ENCODE data around the gene FGFRL1.

Gene FGFRL1

GRCh38 chr4:1074077-1074476 is 62.7 kb downstream of the FGFRL1 start:
- no peak overlapping the region for H3K9ac ChIP-seq (ENCODE audit: low read depth, low read length)
- H3K4me1 ChIP-seq (ENCODE audit: insufficient read depth, low read length): no peaks in the 10 kb centered on the region
- no peaks in the 10 kb centered on the region for H3K36me3 ChIP-seq (ENCODE audit: insufficient read depth, low read length)
- H3K9me3 ChIP-seq (ENCODE audit: control insufficient read depth, insufficient read depth, low read length): peaks cover 4% of the 10 kb centered on the region; the same call in 1 of the 2 replicates

- H3K9ac ChIP-seq (ENCODE audit: low read depth, low read length): no peak overlapping the region
- H3K9me3 ChIP-seq (ENCODE audit: control insufficient read depth, insufficient read depth, low read length): peaks cover 4% of the 10 kb centered on the region; the same call in 1 of the 2 replicates
- H3K4me1 ChIP-seq (ENCODE audit: insufficient read depth, low read length): no peaks in the 10 kb centered on the region
- no peaks in the 10 kb centered on the region for H3K36me3 ChIP-seq (ENCODE audit: insufficient read depth, low read length)
Observed at GRCh38 chr4:1075225-1075624, 63.8 kb downstream of the FGFRL1 start.

GRCh38 chr4:1075809-1076699 is 64.6 kb downstream of the FGFRL1 start:
- no peak overlapping the region for H3K9ac ChIP-seq (ENCODE audit: low read depth, low read length)
- H3K4me1 ChIP-seq (ENCODE audit: insufficient read depth, low read length): no peaks in the 10 kb centered on the region
- H3K9me3 ChIP-seq (ENCODE audit: control insufficient read depth, insufficient read depth, low read length): peaks cover 4% of the 10 kb centered on the region; the same call in 1 of the 2 replicates
- no peaks in the 10 kb centered on the region for H3K36me3 ChIP-seq (ENCODE audit: insufficient read depth, low read length)
